Activated naive CD8-positive, alpha-beta T cell treated with anti-CD3 and anti-CD28 coated beads, Interleukin-2, amount 10 ng/mL, durations not matched to agents 7 days and 5 days (primary cell): ENCODE data around the gene HM13. TPM values are rescaled to one million over a fixed set of nuclear protein-coding genes. Genes with fewer than 3 reads are reported as not detected.
A peak's percentile ranks its signal among the peaks of the same experiment; 100 is the strongest.
"Not testable (repeated sequence)": the region's sequence is repeated elsewhere in the genome, so short reads cannot be mapped to it uniquely, and the experiment has no call there.

Experiments used
- ATAC-seq: fragments of 150-1000 bp; cut with Tn5 transposase; one replicate; pipeline ENCODE4 v1.10.0; 2021; ENCODE audit warnings: low read depth, moderate library complexity
- POLR2A ChIA-PET: fragments of 350-600 bp; sonication (Branson Sonifier 250); formaldehyde crosslinking; loops from one replicate; lab custom pipeline; 2021; ENCODE audit warnings: antibody characterized with exemption; lab: Charles Lee
- DNase-seq: peaks from one replicate; pipeline ENCODE4 v3.0.0; 2021
- H3K27ac Mint-ChIP-seq: one replicate; pipeline ENCODE4 v1.8.0; 2022; ENCODE audit warnings: mild to moderate bottlenecking, mixed read lengths
- H3K27me3 Mint-ChIP-seq: one replicate; pipeline ENCODE4 v1.8.0; 2022; ENCODE audit warnings: mild to moderate bottlenecking, moderate library complexity, mixed read lengths
- H3K36me3 Mint-ChIP-seq: one replicate; pipeline ENCODE4 v1.8.0; 2021; ENCODE audit warnings: mild to moderate bottlenecking, mixed read lengths
- H3K4me1 Mint-ChIP-seq: one replicate; pipeline ENCODE4 v1.8.0; 2021; ENCODE audit warnings: mixed read lengths
- H3K4me3 Mint-ChIP-seq: one replicate; pipeline ENCODE4 v1.8.0; 2022; ENCODE audit warnings: mild to moderate bottlenecking, moderate library complexity, mixed read lengths
- H3K9me3 Mint-ChIP-seq: one replicate; pipeline ENCODE4 v1.8.0; 2021; ENCODE audit warnings: mixed read lengths
- total RNA-seq, 2 experiments: library from RNA; stranded (reverse); gene quantifications; one replicate each; pipeline ENCODE4 v1.2.3, GENCODE V29; 2021

The HM13 gene
- total RNA-seq, 2 experiments from 2014 or later: 112 to 120 TPM

DNA sequence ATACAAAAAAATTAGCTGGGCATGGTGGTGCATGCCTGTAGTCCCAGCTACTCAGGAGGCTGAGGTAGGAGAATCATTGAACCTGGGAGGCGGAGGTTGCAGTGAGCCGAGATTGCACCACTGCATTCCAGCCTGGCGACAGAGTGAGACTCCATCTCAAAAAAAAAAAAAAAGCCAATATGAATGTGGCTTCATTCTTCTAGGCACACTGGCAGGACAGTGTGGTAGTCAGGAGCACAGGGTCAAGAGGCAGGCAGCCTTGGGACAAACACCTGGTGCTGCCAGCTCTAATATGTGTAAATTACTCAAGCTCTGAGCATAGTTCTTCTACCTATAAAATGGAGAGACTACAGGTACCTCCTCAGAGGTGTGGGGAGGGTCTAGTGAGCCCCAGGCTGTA lies 25.4 kb downstream of the HM13 start:
- POLR2A ChIA-PET, H3K27ac Mint-ChIP-seq, DNase-seq, H3K27me3 Mint-ChIP-seq, H3K9me3 Mint-ChIP-seq, ATAC-seq, H3K4me3 Mint-ChIP-seq: not testable (repeated sequence)
- peaks cover 29% of the 10 kb centered on the region for H3K36me3 Mint-ChIP-seq
- H3K4me1 Mint-ChIP-seq: peaks cover 54% of the 10 kb centered on the region

GRCh38 chr20:31540406-31540805 lies 26.2 kb downstream of the HM13 start:
- POLR2A ChIA-PET: no interaction called here
- H3K27ac Mint-ChIP-seq: no peak overlapping the region
- no peaks in the 10 kb centered on the region for H3K27me3 Mint-ChIP-seq
- no peak for ATAC-seq
- peaks cover 29% of the 10 kb centered on the region for H3K36me3 Mint-ChIP-seq
- H3K4me3 Mint-ChIP-seq: no peak overlapping the region
- no peak for DNase-seq
- H3K9me3 Mint-ChIP-seq: no peaks in the 10 kb centered on the region
- peaks cover 54% of the 10 kb centered on the region for H3K4me1 Mint-ChIP-seq

- peak overlapping the region; percentile 89 for H3K27ac Mint-ChIP-seq
- H3K36me3 Mint-ChIP-seq: peaks cover 23% of the 10 kb centered on the region
- DNase-seq: no peak
- peak; percentile 27 for ATAC-seq
- no peaks in the 10 kb centered on the region for H3K9me3 Mint-ChIP-seq
- peak overlapping the region; percentile 45 for H3K4me3 Mint-ChIP-seq
- H3K27me3 Mint-ChIP-seq: no peaks in the 10 kb centered on the region
- peaks cover 45% of the 10 kb centered on the region for H3K4me1 Mint-ChIP-seq
- POLR2A ChIA-PET: interaction anchor here (0.6 to 1.2 kb wide), 2 partner anchors 21 to 36 kb away, joined by 3 read pairs; no protein-coding TSS in a partner anchor
These were observed 28.1 kb downstream of the HM13 start for GRCh38 chr20:31542201-31542842.

DNA sequence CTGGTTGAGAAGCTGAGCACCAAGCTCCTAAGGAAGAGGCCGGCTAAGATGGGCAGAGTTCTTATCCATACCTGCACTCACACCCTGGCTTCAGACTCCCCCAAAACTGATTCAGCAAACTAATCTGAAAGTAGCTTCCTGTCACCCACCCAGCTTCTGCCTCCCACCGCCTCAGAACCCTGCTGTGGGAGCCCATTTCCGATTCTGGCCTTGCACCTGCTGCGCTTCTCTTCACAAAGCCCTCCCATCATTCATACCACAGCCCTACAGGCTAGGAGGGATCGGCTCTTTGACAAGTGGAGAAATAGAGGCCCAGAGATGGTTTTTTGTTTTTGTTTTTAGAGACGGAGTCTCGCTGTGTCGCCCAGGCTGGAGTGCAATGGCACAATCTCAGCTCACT lies 28.7 kb downstream of the HM13 start:
- H3K27me3 Mint-ChIP-seq: no peaks in the 10 kb centered on the region
- peaks cover 21% of the 10 kb centered on the region for H3K36me3 Mint-ChIP-seq
- no peaks in the 10 kb centered on the region for H3K9me3 Mint-ChIP-seq
- no peak overlapping the region for H3K4me3 Mint-ChIP-seq
- H3K4me1 Mint-ChIP-seq: peaks cover 41% of the 10 kb centered on the region
- DNase-seq: no peak
- ATAC-seq: no peak
- POLR2A ChIA-PET: no interaction called here
- peak overlapping the region; percentile 89 for H3K27ac Mint-ChIP-seq

DNA sequence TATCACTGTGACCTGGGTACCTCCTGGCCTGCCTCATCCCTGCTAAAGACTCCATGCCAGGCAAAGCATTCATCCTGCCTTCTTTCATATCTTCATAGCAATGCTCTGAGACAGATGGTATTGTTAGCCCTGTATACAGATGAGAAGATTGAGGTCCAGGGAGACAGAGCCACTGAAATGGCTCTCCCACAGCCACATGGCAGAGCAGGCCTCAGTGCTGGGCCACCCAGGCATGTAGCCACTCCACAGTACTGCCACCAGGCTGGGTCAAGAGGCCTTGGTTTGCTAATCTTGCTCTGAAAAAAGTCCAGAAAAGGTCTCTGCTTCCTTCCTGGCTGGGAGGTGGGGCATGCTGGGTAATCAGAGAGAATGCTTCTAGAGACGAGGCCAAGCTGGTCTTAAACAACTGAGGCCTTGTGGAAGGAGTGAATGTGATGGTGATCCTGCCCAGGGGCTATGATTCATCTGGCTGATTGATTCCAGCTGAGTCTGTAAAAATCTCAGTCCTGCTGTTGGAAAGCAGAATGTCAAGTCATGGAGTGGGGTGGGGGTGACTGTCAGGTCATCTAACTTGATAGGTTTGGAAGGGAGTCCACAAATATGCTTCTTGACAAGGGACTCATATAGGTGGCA lies 29.8 kb downstream of the HM13 start:
- peak overlapping the region; percentile 9 for H3K27ac Mint-ChIP-seq
- H3K36me3 Mint-ChIP-seq: peaks cover 12% of the 10 kb centered on the region
- POLR2A ChIA-PET: no interaction called here
- no peaks in the 10 kb centered on the region for H3K27me3 Mint-ChIP-seq
- no peaks in the 10 kb centered on the region for H3K9me3 Mint-ChIP-seq
- no peak for ATAC-seq
- no peak for DNase-seq
- peaks cover 38% of the 10 kb centered on the region for H3K4me1 Mint-ChIP-seq
- no peak overlapping the region for H3K4me3 Mint-ChIP-seq

GRCh38 chr20:31544600-31544999 lies 30.4 kb downstream of the HM13 start:
- no peak for DNase-seq
- H3K9me3 Mint-ChIP-seq: no peaks in the 10 kb centered on the region
- peaks cover 38% of the 10 kb centered on the region for H3K4me1 Mint-ChIP-seq
- no peak overlapping the region for H3K4me3 Mint-ChIP-seq
- peak overlapping the region; percentile 9 for H3K27ac Mint-ChIP-seq
- POLR2A ChIA-PET: no interaction called here
- H3K36me3 Mint-ChIP-seq: peaks cover 10% of the 10 kb centered on the region
- H3K27me3 Mint-ChIP-seq: no peaks in the 10 kb centered on the region
- no peak for ATAC-seq

GRCh38 chr20:31545621-31546040 lies 31.4 kb downstream of the HM13 start:
- H3K4me3 Mint-ChIP-seq, DNase-seq, H3K27me3 Mint-ChIP-seq, H3K9me3 Mint-ChIP-seq, ATAC-seq: not testable (repeated sequence)
- POLR2A ChIA-PET: interaction anchor here (0.7 kb wide), 1 partner anchor 8 kb away, joined by 6 read pairs; no protein-coding TSS in a partner anchor
- peak overlapping the region; percentile 7 for H3K27ac Mint-ChIP-seq
- H3K36me3 Mint-ChIP-seq: peaks cover 14% of the 10 kb centered on the region
- peaks cover 34% of the 10 kb centered on the region for H3K4me1 Mint-ChIP-seq

DNA sequence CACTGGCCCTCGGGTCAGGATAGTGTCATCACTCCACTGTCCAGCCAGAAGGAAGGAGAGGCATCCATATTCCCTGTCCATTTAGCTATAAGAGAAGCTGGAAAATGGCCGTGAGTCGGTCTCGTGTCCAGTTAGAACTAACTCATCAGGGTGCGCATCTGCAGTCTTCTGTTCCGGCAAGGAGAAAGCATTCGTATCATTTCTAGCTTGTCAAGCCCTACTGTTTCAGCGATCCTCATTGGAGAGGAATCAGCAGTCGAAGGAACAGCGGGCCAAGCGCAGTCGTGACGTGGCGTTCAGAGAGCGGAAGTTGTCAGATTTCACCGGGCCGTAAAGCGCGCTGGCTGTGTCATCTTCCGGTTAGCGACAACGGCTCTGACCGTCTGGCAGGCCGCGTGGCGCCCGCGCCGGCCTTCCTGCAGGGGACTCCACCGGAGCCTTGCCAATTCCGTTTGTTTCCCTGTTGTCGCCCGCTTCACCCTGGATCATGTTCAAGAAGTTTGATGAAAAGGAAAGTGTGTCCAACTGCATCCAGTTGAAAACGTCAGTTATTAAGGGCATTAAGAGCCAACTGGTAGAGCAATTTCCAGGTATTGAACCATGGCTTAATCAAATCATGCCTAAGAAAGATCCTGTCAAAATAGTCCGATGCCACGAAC lies 32.9 kb downstream of the HM13 start:
- peak; percentile 79 for DNase-seq
- Mint-ChIP-seq H3K4me1 (peaks cover 25% of the 10 kb centered on the region), H3K9me3 (no peaks in the 10 kb centered on the region), H3K4me3 (peak overlapping the region; percentile 95), H3K27me3 (no peaks in the 10 kb centered on the region), H3K36me3 (peaks cover 16% of the 10 kb centered on the region), H3K27ac (peak overlapping the region; percentile 99)
- POLR2A ChIA-PET: interaction anchor here (1.2 kb wide), 1 partner anchor 9 kb away, joined by 3 read pairs; no protein-coding TSS in a partner anchor
- peak; percentile 75 for ATAC-seq

GRCh38 chr20:31547720-31548298 lies 33.6 kb downstream of the HM13 start:
- Mint-ChIP-seq H3K27me3 (no peaks in the 10 kb centered on the region), H3K4me1 (peaks cover 18% of the 10 kb centered on the region), H3K36me3 (peaks cover 17% of the 10 kb centered on the region), H3K27ac (peak overlapping the region; percentile 99), H3K9me3 (no peaks in the 10 kb centered on the region), H3K4me3 (peak overlapping the region; percentile 95)
- no peak for DNase-seq
- ATAC-seq: no peak
- POLR2A ChIA-PET: interaction anchor here (0.6 to 1.2 kb wide), 2 partner anchors 10 to 88 kb away, joined by 3 to 4 read pairs; no protein-coding TSS in a partner anchor

DNA sequence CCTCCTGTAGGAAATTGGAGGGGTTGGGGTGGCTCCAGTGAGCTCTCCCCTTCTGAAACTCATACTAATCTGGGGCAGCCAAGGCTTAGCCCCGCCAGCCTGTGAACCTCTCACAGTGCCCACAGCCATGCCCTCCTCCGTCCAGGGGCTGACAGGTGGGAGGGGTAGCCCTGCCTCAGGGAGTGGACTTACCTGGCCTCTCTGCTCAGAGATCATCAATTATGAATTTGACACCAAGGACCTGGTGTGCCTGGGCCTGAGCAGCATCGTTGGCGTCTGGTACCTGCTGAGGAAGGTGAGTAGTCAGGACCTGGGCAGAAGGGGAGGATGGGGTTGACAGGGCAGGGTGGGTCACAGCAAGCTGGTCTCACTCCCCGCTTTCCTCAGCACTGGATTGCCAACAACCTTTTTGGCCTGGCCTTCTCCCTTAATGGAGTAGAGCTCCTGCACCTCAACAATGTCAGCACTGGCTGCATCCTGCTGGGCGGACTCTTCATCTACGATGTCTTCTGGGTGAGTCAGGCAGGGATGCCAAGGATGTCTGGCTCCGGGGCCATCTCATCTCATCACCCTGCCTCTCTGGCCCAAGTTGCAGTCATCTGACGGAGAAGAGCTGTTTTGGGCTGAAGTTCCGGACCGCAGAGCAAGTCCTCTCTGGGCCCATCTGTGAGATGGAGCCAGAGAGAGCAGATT lies 34.7 kb downstream of the HM13 start:
- ATAC-seq: no peak
- no peak for DNase-seq
- Mint-ChIP-seq H3K27ac (peak overlapping the region; percentile 99), H3K9me3 (no peaks in the 10 kb centered on the region), H3K4me3 (peak overlapping the region; percentile 95), H3K4me1 (peaks cover 14% of the 10 kb centered on the region), H3K36me3 (peaks cover 17% of the 10 kb centered on the region), H3K27me3 (no peaks in the 10 kb centered on the region)
- POLR2A ChIA-PET: interaction anchor here (0.6 kb wide), 2 partner anchors 19 to 87 kb away, joined by 3 to 4 read pairs; no protein-coding TSS in a partner anchor

GRCh38 chr20:31549513-31549880 lies 35.3 kb downstream of the HM13 start:
- DNase-seq (no peak), ATAC-seq (no peak)
- H3K27ac Mint-ChIP-seq: no peak overlapping the region
- H3K27me3 Mint-ChIP-seq: no peaks in the 10 kb centered on the region
- no peaks in the 10 kb centered on the region for H3K9me3 Mint-ChIP-seq
- POLR2A ChIA-PET: no interaction called here
- peaks cover 12% of the 10 kb centered on the region for H3K4me1 Mint-ChIP-seq
- peaks cover 13% of the 10 kb centered on the region for H3K36me3 Mint-ChIP-seq
- no peak overlapping the region for H3K4me3 Mint-ChIP-seq

- H3K4me3 Mint-ChIP-seq: no peak overlapping the region
- peak overlapping the region; percentile 23 for H3K27ac Mint-ChIP-seq
- H3K9me3 Mint-ChIP-seq: no peaks in the 10 kb centered on the region
- H3K4me1 Mint-ChIP-seq: peaks cover 13% of the 10 kb centered on the region
- DNase-seq (no peak), ATAC-seq (no peak)
- peaks cover 13% of the 10 kb centered on the region for H3K36me3 Mint-ChIP-seq
- POLR2A ChIA-PET: no interaction called here
- H3K27me3 Mint-ChIP-seq: no peaks in the 10 kb centered on the region
These were observed 35.9 kb downstream of the HM13 start for GRCh38 chr20:31550099-31550498.
